K562 (cell line): Measurements from ENCODE around the gene XPC. TPM values are rescaled to one million over a fixed set of nuclear protein-coding genes. Genes with fewer than 3 reads are reported as not detected.

Experiments used
- GATAD2A ChIP-seq: fragments of 450-650 bp; IDR thresholded peaks from 2 replicates; pipeline ENCODE4 v1.6.1; 2017
- KLF1 ChIP-seq: fragments of 450-650 bp; IDR thresholded peaks from 2 replicates; pipeline ENCODE4 v1.6.1; 2016; ENCODE audit warnings: missing genetic modification characterization, missing compliant biosample characterization
- MYC ChIP-seq, 2 experiments: fragments of 250-450 bp in 1 of 2; sonication (Bioruptor Pico) in 1 of 2; IDR thresholded peaks; 2 replicates each; pipeline versions ENCODE4 v1.5.1 to v1.6.1; 2012 to 2021; ENCODE audit warnings: low read depth in 2 of 2, borderline replicate concordance in 1 of 2, improper control_type of control experiment in 1 of 2, low read length in 1 of 2, mild to moderate bottlenecking in 1 of 2, moderate library complexity in 1 of 2
- NCOA6 ChIP-seq: fragments of 450-650 bp; IDR thresholded peaks from 2 replicates; pipeline ENCODE4 v1.6.1; 2017; ENCODE audit warnings: mild to moderate bottlenecking
- RNF2 ChIP-seq: sonication (generic); IDR thresholded peaks from 2 replicates; pipeline ENCODE4 v1.6.1; 2016
- ZNF12 ChIP-seq: sonication (generic); formaldehyde crosslinking; IDR thresholded peaks from 2 replicates; pipeline ENCODE4 v1.4.0; 2020; ENCODE audit warnings: mild to moderate bottlenecking, missing genetic modification reagents
- ZNF766 ChIP-seq: fragments of 200-800 bp; sonication (Bioruptor generic); conservative IDR thresholded peaks from 2 replicates; pipeline ENCODE4 v1.6.1; 2016; ENCODE audit warnings: missing genetic modification characterization, missing compliant biosample characterization
- polyA plus RNA-seq, 8 experiments: library from polyadenylated mRNA; depleted of rRNA in 4 of 8; stranded (reverse) in 5 of 8; unstranded in 3 of 8; fragments of >200 nt; fragmentation: Nextera tagmentation in 2 of 8; fragmentation: Illumina TruSeq in 1 of 8; extraction: Ambion mirVana in 2 of 8; extraction: Trizol in 1 of 8; gene quantifications; 2 replicates each; pipeline versions ENCODE4 v1.2.1 to v1.2.3, GENCODE V29; 2011 to 2014; ENCODE audit warnings: inconsistent platforms in 1 of 8, missing spikeins in 1 of 8
- total RNA-seq, 7 experiments: library from RNA; depleted of rRNA in 6 of 7; stranded (reverse); fragments of >200 nt in 6 of 7; fragmentation: Illumina TruSeq in 2 of 7; extraction: Trizol in 2 of 7; gene quantifications; 2 replicates each; pipeline versions ENCODE4 v1.2.1 to v1.2.3, GENCODE V29; 2011 to 2021; ENCODE audit warnings: low replicate concordance in 1 of 7
- TF ChIP-seq, protein P1 (sequence below), 2 experiments: fragments of 450-650 bp in 1 of 2; sonication (generic) in 1 of 2; formaldehyde crosslinking in 1 of 2; IDR thresholded peaks; 2 replicates each; pipeline versions ENCODE4 v1.7.1 to v1.9.0; 2016 to 2022; ENCODE audit warnings: inconsistent platforms in 1 of 2, mild to moderate bottlenecking in 1 of 2, missing genetic modification reagents in 1 of 2
- TF ChIP-seq, protein P2 (sequence below): sonication (generic); formaldehyde crosslinking; IDR thresholded peaks from 2 replicates; pipeline ENCODE4 v1.8.0; 2023; ENCODE audit warnings: mild to moderate bottlenecking, missing genetic modification reagents
- TF ChIP-seq, protein P3 (sequence below): fragments of 450-650 bp; formaldehyde crosslinking; IDR thresholded peaks from 2 replicates; pipeline ENCODE4 v1.4.0; 2020; ENCODE audit warnings: mild to moderate bottlenecking

The XPC gene
- total and polyA plus RNA-seq, 9 of the 15 experiments (the other 6 are each of a cell fraction or from before 2014, with no cell fraction given): 3.8 to 54.7 (median 41.3) TPM

DNA sequence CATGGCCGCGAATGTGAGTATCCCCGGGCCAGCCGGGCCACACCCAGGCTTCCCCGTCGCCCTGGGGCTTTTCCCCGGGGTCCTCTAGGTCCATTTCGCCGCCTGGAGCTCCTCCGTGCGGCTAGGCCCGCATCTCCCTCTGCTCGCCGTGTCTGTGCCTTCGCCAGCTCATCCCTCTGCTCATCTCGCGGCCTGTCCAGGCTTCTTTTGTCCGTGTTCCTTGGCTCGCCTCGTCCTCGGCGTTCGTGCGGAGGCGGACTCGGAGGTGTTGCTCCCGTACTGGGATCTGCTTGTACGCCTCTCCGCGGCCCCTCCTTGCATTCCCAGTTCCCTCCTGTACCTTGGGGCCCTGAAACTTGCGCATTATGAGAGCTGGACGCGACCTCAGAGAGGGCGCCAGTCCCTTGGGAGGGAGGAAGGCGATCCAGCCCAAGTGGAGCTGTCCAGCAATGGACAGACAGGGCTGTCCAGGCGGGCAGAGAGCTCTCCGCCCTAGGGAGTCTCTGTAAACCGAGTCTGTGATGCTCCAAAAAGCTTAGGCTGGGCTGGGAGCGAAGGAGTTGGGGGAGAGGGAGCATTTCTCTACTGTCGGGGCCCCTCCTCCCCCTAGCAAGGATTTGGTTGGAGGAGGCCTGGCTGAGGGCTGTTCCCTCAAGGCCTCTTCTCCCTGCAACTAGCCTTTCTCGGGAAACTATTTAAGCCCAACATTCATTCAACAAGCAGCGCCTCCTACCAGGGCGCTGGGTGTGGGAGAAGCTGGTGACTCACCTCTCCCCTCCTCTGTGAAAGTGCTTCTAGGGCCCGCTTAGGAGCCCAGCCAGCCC, 53.0 kb downstream of the XPC start (continued):
- TF ChIP-seq, protein P1, sequence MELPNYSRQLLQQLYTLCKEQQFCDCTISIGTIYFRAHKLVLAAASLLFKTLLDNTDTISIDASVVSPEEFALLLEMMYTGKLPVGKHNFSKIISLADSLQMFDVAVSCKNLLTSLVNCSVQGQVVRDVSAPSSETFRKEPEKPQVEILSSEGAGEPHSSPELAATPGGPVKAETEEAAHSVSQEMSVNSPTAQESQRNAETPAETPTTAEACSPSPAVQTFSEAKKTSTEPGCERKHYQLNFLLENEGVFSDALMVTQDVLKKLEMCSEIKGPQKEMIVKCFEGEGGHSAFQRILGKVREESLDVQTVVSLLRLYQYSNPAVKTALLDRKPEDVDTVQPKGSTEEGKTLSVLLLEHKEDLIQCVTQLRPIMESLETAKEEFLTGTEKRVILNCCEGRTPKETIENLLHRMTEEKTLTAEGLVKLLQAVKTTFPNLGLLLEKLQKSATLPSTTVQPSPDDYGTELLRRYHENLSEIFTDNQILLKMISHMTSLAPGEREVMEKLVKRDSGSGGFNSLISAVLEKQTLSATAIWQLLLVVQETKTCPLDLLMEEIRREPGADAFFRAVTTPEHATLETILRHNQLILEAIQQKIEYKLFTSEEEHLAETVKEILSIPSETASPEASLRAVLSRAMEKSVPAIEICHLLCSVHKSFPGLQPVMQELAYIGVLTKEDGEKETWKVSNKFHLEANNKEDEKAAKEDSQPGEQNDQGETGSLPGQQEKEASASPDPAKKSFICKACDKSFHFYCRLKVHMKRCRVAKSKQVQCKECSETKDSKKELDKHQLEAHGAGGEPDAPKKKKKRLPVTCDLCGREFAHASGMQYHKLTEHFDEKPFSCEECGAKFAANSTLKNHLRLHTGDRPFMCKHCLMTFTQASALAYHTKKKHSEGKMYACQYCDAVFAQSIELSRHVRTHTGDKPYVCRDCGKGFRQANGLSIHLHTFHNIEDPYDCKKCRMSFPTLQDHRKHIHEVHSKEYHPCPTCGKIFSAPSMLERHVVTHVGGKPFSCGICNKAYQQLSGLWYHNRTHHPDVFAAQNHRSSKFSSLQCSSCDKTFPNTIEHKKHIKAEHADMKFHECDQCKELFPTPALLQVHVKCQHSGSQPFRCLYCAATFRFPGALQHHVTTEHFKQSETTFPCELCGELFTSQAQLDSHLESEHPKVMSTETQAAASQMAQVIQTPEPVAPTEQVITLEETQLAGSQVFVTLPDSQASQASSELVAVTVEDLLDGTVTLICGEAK (IDR thresholded peaks at IDR 0.05): peak; percentile 68
- TF ChIP-seq, protein P1 (CRISPR knock-in tag; IDR thresholded peaks at IDR 0.05): no peak
- TF ChIP-seq KLF1 (tag): peak; percentile 35; the same call in 1 of the 2 replicates
- TF ChIP-seq, protein P2, sequence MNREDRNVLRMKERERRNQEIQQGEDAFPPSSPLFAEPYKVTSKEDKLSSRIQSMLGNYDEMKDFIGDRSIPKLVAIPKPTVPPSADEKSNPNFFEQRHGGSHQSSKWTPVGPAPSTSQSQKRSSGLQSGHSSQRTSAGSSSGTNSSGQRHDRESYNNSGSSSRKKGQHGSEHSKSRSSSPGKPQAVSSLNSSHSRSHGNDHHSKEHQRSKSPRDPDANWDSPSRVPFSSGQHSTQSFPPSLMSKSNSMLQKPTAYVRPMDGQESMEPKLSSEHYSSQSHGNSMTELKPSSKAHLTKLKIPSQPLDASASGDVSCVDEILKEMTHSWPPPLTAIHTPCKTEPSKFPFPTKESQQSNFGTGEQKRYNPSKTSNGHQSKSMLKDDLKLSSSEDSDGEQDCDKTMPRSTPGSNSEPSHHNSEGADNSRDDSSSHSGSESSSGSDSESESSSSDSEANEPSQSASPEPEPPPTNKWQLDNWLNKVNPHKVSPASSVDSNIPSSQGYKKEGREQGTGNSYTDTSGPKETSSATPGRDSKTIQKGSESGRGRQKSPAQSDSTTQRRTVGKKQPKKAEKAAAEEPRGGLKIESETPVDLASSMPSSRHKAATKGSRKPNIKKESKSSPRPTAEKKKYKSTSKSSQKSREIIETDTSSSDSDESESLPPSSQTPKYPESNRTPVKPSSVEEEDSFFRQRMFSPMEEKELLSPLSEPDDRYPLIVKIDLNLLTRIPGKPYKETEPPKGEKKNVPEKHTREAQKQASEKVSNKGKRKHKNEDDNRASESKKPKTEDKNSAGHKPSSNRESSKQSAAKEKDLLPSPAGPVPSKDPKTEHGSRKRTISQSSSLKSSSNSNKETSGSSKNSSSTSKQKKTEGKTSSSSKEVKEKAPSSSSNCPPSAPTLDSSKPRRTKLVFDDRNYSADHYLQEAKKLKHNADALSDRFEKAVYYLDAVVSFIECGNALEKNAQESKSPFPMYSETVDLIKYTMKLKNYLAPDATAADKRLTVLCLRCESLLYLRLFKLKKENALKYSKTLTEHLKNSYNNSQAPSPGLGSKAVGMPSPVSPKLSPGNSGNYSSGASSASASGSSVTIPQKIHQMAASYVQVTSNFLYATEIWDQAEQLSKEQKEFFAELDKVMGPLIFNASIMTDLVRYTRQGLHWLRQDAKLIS: 0 out of 2 replicates have a peak, but pooled peaks have one; percentile 39
- TF ChIP-seq MYC (IDR thresholded peaks at IDR 0.05; ENCODE audit: low read depth, low read length): no peak
- TF ChIP-seq MYC (CRISPR knock-in tag; IDR thresholded peaks at IDR 0.05; ENCODE audit: borderline replicate concordance, low read depth): peak; percentile 70; the same call in 1 of the 2 replicates
- peak; percentile 25; the same call in 1 of the 2 replicates for TF ChIP-seq ZNF766 (CRISPR knock-in tag)
- TF ChIP-seq ZNF12 (CRISPR knock-in tag): 0 out of 2 replicates have a peak, but pooled peaks have one; percentile 4
- 0 out of 2 replicates have a peak, but pooled peaks have one; percentile 3 for TF ChIP-seq RNF2
- TF ChIP-seq NCOA6: 0 out of 2 replicates have a peak, but pooled peaks have one; percentile 33
- TF ChIP-seq, protein P3, sequence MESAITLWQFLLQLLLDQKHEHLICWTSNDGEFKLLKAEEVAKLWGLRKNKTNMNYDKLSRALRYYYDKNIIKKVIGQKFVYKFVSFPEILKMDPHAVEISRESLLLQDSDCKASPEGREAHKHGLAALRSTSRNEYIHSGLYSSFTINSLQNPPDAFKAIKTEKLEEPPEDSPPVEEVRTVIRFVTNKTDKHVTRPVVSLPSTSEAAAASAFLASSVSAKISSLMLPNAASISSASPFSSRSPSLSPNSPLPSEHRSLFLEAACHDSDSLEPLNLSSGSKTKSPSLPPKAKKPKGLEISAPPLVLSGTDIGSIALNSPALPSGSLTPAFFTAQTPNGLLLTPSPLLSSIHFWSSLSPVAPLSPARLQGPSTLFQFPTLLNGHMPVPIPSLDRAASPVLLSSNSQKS (CRISPR knock-in tag): no peak
- no peak for TF ChIP-seq GATAD2A
